Measurements from ENCODE around the gene XRCC5. TPM values are rescaled to one million over a fixed set of nuclear protein-coding genes. Genes with fewer than 3 reads are reported as not detected.
A peak's percentile ranks its signal among the peaks of the same experiment; 100 is the strongest.

Gene XRCC5
- total RNA-seq, 1 experiment from 2014 or later: 618 TPM

DNA sequence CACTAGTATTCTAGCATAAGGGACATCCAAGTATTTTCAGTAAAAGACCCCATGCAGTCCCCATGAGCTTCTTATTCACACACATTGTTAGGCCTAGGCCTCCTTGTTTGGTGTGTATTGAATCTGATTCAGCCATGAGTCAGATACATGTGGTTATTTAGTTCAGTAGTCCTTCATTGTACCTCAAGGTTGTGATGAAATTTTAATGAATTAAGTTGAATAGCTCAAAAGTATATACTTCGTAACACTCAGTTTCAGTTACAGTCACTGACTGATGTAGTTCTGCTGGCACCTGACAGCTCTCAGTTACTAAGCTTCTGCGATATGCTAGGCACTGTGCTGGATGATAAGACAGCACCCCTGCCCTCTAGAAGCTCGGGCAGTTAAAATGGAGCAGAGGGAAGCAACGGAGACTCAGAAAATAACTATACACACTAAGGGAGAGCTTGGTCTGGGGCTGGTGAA is 86.4 kb downstream of the XRCC5 start:
- WGBS (ENCODE audit: extremely low coverage, insufficient read length, low lambda C conversion rate): no CpG with 5 or more reads among the region's 4 CpGs
- peaks cover 23 to 42% of the 10 kb centered on the region in 2 experiments for H3K4me1 Mint-ChIP-seq
- H3K27me3 ChIP-seq (ENCODE audit: insufficient read depth, low read length): no peaks in the 10 kb centered on the region

More for the DNA sequence above, 86.4 kb downstream of the XRCC5 start:
- no peaks in the 10 kb centered on the region for H3K9me3 Mint-ChIP-seq
- Histone ChIP-seq H2AK5ac (ENCODE audit: insufficient read length, low read length) (no peak overlapping the region), H3T11ph (ENCODE audit: low read length) (no peak overlapping the region), H3K79me2 (ENCODE audit: insufficient read depth, low read length) (0 out of 2 replicates have a peak, but pooled peaks cover 4% of the 10 kb centered on the region), H4K91ac (ENCODE audit: insufficient read length, low read depth, low read length) (no peak overlapping the region), H3K79me1 (ENCODE audit: insufficient read depth, low read depth, low read length, poor library complexity, severe bottlenecking) (no peaks in the 10 kb centered on the region), H3K4me1 (ENCODE audit: insufficient read depth, low read length) (0 out of 2 replicates have a peak, but pooled peaks cover 3% of the 10 kb centered on the region), H3K4ac (ENCODE audit: low read depth, low read length) (no peak overlapping the region), H4K8ac (replicated peaks; ENCODE audit: insufficient read length, low read depth, low read length) (no peak overlapping the region), H4K5ac (ENCODE audit: insufficient read length, low read depth, low read length) (no peak overlapping the region), H3K9ac (ENCODE audit: extremely low read depth, insufficient read length, low read length) (no peak overlapping the region), H2AFZ (ENCODE audit: low read length) (no peak overlapping the region), H2BK5ac (ENCODE audit: insufficient read length, low read length) (no peak overlapping the region), H3K23me2 (ENCODE audit: insufficient read length, low read depth, low read length, poor library complexity, severe bottlenecking) (no peaks in the 10 kb centered on the region), H2BK15ac (ENCODE audit: low read depth, low read length) (no peak overlapping the region), H4K20me1 (ENCODE audit: control insufficient read depth, insufficient read depth, insufficient read length) (no peaks in the 10 kb centered on the region), H3K14ac (ENCODE audit: insufficient read depth, low read length) (no peak overlapping the region), H3K27ac (ENCODE audit: insufficient read length, low read depth, low read length) (no peak overlapping the region), H2BK120ac (ENCODE audit: low read depth, low read length, poor library complexity, severe bottlenecking) (no peak overlapping the region), H3K9me3 (ENCODE audit: control insufficient read depth, low read depth, low read length) (no peaks in the 10 kb centered on the region), H3K23ac (ENCODE audit: insufficient read length, low read depth, low read length) (no peak overlapping the region), H2BK12ac (ENCODE audit: insufficient read length, low read depth, low read length) (no peak overlapping the region), H3K4me2 (ENCODE audit: insufficient read depth, insufficient read length, low read length) (no peak overlapping the region), H3K18ac (ENCODE audit: insufficient read length, low read depth, low read length) (no peak overlapping the region), H3K56ac (ENCODE audit: insufficient read length, low read depth, low read length) (no peak overlapping the region), H2BK20ac (ENCODE audit: low read depth, low read length, poor library complexity, severe bottlenecking) (no peak overlapping the region)
- no peaks in the 10 kb centered on the region for H3K27me3 Mint-ChIP-seq (ENCODE audit: low read depth)
- peak overlapping the region in 1 of 2 experiments; percentile 47; a peak in 1 of 5 replicates for H3K4me3 Mint-ChIP-seq
- H3K36me3 Mint-ChIP-seq (ENCODE audit: insufficient read depth in 1 of 3, low read depth in 3 of 3): peaks cover 39 to 91% (median 75%) of the 10 kb centered on the region in 3 experiments
- no peak for DNase-seq
- TF ChIP-seq, protein P1, sequence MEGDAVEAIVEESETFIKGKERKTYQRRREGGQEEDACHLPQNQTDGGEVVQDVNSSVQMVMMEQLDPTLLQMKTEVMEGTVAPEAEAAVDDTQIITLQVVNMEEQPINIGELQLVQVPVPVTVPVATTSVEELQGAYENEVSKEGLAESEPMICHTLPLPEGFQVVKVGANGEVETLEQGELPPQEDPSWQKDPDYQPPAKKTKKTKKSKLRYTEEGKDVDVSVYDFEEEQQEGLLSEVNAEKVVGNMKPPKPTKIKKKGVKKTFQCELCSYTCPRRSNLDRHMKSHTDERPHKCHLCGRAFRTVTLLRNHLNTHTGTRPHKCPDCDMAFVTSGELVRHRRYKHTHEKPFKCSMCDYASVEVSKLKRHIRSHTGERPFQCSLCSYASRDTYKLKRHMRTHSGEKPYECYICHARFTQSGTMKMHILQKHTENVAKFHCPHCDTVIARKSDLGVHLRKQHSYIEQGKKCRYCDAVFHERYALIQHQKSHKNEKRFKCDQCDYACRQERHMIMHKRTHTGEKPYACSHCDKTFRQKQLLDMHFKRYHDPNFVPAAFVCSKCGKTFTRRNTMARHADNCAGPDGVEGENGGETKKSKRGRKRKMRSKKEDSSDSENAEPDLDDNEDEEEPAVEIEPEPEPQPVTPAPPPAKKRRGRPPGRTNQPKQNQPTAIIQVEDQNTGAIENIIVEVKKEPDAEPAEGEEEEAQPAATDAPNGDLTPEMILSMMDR (conservative IDR thresholded peaks at IDR 0.05): no peak
- H3K27ac Mint-ChIP-seq: peak overlapping the region; percentile 73 to 97 (median 92); a peak in 6 of 7 replicates
